Gastroesophageal sphincter (tissue), 3 donors: Measurements from ENCODE around the gene EXD2.

ENCODE experiments used
- POLR2A ChIP-seq, 2 donors: fragments of 450-650 bp; IDR thresholded peaks; one replicate each; pipeline ENCODE4 v1.6.1; 2017; ENCODE audit warnings: antibody characterized with exemption in 2 of 2, mild to moderate bottlenecking in 2 of 2, moderate library complexity in 1 of 2
- TF ChIP-seq, protein P1 (sequence below), 4 experiments: fragments of 200-600 bp in 2 of 4; fragments of 450-650 bp in 2 of 4; sonication (generic) in 1 of 4; IDR thresholded peaks; one replicate each; pipeline ENCODE4 v1.5.1; 2017 to 2019; ENCODE audit warnings: antibody characterized with exemption in 4 of 4, mild to moderate bottlenecking in 2 of 4, moderate library complexity in 2 of 4

DNA sequence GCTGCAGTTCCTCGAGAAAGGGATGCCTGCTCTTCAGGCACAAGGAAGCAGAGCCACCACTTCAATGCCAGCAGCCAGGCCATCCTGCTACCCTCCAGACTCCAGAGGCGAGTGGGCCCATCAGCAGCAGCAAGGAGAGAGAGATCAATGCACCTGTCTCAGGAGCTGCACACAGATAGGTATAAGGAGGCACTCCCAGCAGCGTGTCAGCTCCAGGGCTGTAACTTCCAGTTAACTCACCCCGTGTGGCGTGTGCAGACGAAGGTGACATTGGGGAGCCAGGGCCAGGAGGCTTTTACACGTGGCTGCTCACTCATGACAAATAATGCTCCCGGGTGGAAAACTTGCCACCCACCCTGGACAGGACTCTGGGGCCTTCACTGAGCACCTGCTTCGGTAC, 92.9 kb downstream of the EXD2 start:
- no peak for TF ChIP-seq POLR2A (IDR thresholded peaks at IDR 0.05)
- TF ChIP-seq, protein P1, sequence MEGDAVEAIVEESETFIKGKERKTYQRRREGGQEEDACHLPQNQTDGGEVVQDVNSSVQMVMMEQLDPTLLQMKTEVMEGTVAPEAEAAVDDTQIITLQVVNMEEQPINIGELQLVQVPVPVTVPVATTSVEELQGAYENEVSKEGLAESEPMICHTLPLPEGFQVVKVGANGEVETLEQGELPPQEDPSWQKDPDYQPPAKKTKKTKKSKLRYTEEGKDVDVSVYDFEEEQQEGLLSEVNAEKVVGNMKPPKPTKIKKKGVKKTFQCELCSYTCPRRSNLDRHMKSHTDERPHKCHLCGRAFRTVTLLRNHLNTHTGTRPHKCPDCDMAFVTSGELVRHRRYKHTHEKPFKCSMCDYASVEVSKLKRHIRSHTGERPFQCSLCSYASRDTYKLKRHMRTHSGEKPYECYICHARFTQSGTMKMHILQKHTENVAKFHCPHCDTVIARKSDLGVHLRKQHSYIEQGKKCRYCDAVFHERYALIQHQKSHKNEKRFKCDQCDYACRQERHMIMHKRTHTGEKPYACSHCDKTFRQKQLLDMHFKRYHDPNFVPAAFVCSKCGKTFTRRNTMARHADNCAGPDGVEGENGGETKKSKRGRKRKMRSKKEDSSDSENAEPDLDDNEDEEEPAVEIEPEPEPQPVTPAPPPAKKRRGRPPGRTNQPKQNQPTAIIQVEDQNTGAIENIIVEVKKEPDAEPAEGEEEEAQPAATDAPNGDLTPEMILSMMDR (IDR thresholded peaks at IDR 0.05): no peak
